DMS 273 (cell line): Measurements from ENCODE around the gene FAM47E.

ENCODE experiments used
- DNase-seq: peaks from one replicate; lab custom pipeline; 2025; ENCODE audit not compliant: unreplicated experiment; lab: John Stamatoyannopoulos, UW

Gene FAM47E

GRCh38 chr4:76251441-76252270 lies at the start of gene FAM47E:
TSS of gene FAM47E (plus strand) at chr4:76251721. CDS start at chr4:76251747, 26 bp downstream.
- peak; percentile 95 for DNase-seq

GRCh38 chr4:76203541-76203940 lies 48.0 kb upstream of the FAM47E start:
- peak; percentile 78 for DNase-seq

- no peak for DNase-seq
Observed at GRCh38 chr4:76204936-76205335, 46.6 kb upstream of the FAM47E start.

GRCh38 chr4:76205476-76205875 lies 46.0 kb upstream of the FAM47E start:
- peak; percentile 37 for DNase-seq

GRCh38 chr4:76206222-76206942 lies 45.1 kb upstream of the FAM47E start:
- DNase-seq = peak; percentile 53

- peak; percentile 56 for DNase-seq
Observed at GRCh38 chr4:76207549-76207948, 44.0 kb upstream of the FAM47E start.

- peak; percentile 85 for DNase-seq
Observed at GRCh38 chr4:76208005-76208765, 43.3 kb upstream of the FAM47E start.

GRCh38 chr4:76209881-76210280 lies 41.6 kb upstream of the FAM47E start:
- no peak for DNase-seq

- no peak for DNase-seq
Observed at GRCh38 chr4:76210452-76210851, 41.1 kb upstream of the FAM47E start.

GRCh38 chr4:76211769-76212708 lies 39.5 kb upstream of the FAM47E start:
- peak; percentile 23 for DNase-seq

- DNase-seq = no peak
Observed at GRCh38 chr4:76212851-76213414, 38.6 kb upstream of the FAM47E start.

GRCh38 chr4:76213415-76214176 lies 37.9 kb upstream of the FAM47E start, which contains the start of gene SCARB2:
TSS of gene SCARB2 (minus strand) at chr4:76213824. CDS start at chr4:76213543, 281 bp downstream.
- DNase-seq = peak; percentile 94

GRCh38 chr4:76214177-76214675 lies 37.3 kb upstream of the FAM47E start:
- peak; percentile 26 for DNase-seq

- DNase-seq = no peak
Observed at GRCh38 chr4:76215077-76215476, 36.4 kb upstream of the FAM47E start.

- no peak for DNase-seq
Observed at GRCh38 chr4:76216524-76216923, 35.0 kb upstream of the FAM47E start.

- peak; percentile 20 for DNase-seq
Observed at GRCh38 chr4:76216975-76217814, 34.3 kb upstream of the FAM47E start.

- DNase-seq = no peak
Observed at GRCh38 chr4:76219299-76220055, 32.0 kb upstream of the FAM47E start.
